HepG2 (cell line): ENCODE measurements around the gene FLAD1. TPM values are rescaled to one million over a fixed set of nuclear protein-coding genes. Genes with fewer than 3 reads are reported as not detected.
A peak's percentile ranks its signal among the peaks of the same experiment; 100 is the strongest.

ENCODE experiments used
- CC2D1A ChIP-seq: sonication (generic); formaldehyde crosslinking; IDR thresholded peaks from 2 replicates; pipeline ENCODE4 v1.8.1; 2023; ENCODE audit warnings: mild to moderate bottlenecking, missing genetic modification reagents
- CHD2 ChIP-seq: IDR thresholded peaks from 2 replicates; pipeline ENCODE4 v1.6.1; 2011; ENCODE audit warnings: low read depth, low read length, improper control_type of control experiment
- ESRRA ChIP-seq: sonication (generic); formaldehyde crosslinking; IDR thresholded peaks from 2 replicates; pipeline ENCODE4 v1.5.1; 2020; ENCODE audit warnings: mild to moderate bottlenecking, low read depth, missing genetic modification reagents
- FOSL1 ChIP-seq: sonication (generic); formaldehyde crosslinking; IDR thresholded peaks from 2 replicates; pipeline ENCODE4 v1.9.0; 2021; ENCODE audit warnings: missing genetic modification reagents, borderline replicate concordance
- KLF11 ChIP-seq: IDR thresholded peaks from 2 replicates; pipeline ENCODE4 v1.6.1; 2016; ENCODE audit warnings: missing compliant biosample characterization
- NCOA1 ChIP-seq: sonication (generic); formaldehyde crosslinking; IDR thresholded peaks from 2 replicates; pipeline ENCODE4 v1.9.0; 2021; ENCODE audit warnings: missing genetic modification reagents
- POLR2AphosphoS2 ChIP-seq: IDR thresholded peaks from 2 replicates; pipeline ENCODE4 v1.6.1; 2011; ENCODE audit warnings: low read depth, low read length, improper control_type of control experiment
- POLR2AphosphoS5 ChIP-seq: IDR thresholded peaks from 2 replicates; pipeline ENCODE4 v1.6.1; 2012; ENCODE audit warnings: low read depth, low read length
- RFX5 ChIP-seq: IDR thresholded peaks from 2 replicates; pipeline ENCODE4 v1.6.1; 2011; ENCODE audit warnings: low read depth, low read length, improper control_type of control experiment
- SMARCC2 ChIP-seq: fragments of 450-650 bp; IDR thresholded peaks from 2 replicates; pipeline ENCODE4 v1.6.1; 2017; ENCODE audit warnings: antibody characterized with exemption, mild to moderate bottlenecking
- SP5 ChIP-seq: IDR thresholded peaks from 2 replicates; pipeline ENCODE4 v1.6.1; 2016; ENCODE audit warnings: low read depth, borderline replicate concordance
- ZNF138 ChIP-seq: sonication (generic); formaldehyde crosslinking; IDR thresholded peaks from 2 replicates; pipeline ENCODE4 v1.5.0; 2020; ENCODE audit warnings: mild to moderate bottlenecking, low read depth, missing genetic modification reagents
- ZNF3 ChIP-seq: IDR thresholded peaks from 2 replicates; pipeline ENCODE4 v1.7.0; 2017; ENCODE audit warnings: inconsistent platforms
- ZNF382 ChIP-seq: sonication (generic); formaldehyde crosslinking; IDR thresholded peaks from 2 replicates; pipeline ENCODE4 v1.5.0; 2020; ENCODE audit warnings: missing genetic modification reagents, mild to moderate bottlenecking, borderline replicate concordance
- ZNF607 ChIP-seq: sonication (generic); formaldehyde crosslinking; IDR thresholded peaks from 2 replicates; pipeline ENCODE4 v1.5.1; 2020; ENCODE audit warnings: missing genetic modification reagents, mild to moderate bottlenecking, borderline replicate concordance
- ZNF674 ChIP-seq: sonication (generic); formaldehyde crosslinking; IDR thresholded peaks from 2 replicates; pipeline ENCODE4 v1.5.0; 2020; ENCODE audit warnings: low read depth, mild to moderate bottlenecking, missing genetic modification reagents
- ZNF747 ChIP-seq: sonication (generic); formaldehyde crosslinking; IDR thresholded peaks from 2 replicates; pipeline ENCODE4 v1.8.1; 2023; ENCODE audit warnings: missing genetic modification reagents, mild to moderate bottlenecking, borderline replicate concordance
- polyA plus RNA-seq, 8 experiments: library from polyadenylated mRNA; depleted of rRNA in 3 of 8; stranded (reverse) in 7 of 8; unstranded in 1 of 8; fragments of >200 nt; fragmentation: Illumina TruSeq in 4 of 8; extraction: Trizol in 4 of 8; gene quantifications; 2 replicates each; pipeline versions ENCODE4 v1.2.1 to v1.2.3, GENCODE V29; 2011 to 2016; ENCODE audit warnings: low read depth in 4 of 8, missing spikeins in 1 of 8, mixed read lengths in 1 of 8; ENCODE audit not compliant: insufficient read depth in 1 of 8
- total RNA-seq, 5 experiments: library from RNA; depleted of rRNA; stranded (reverse); fragments of >200 nt; fragmentation: Illumina TruSeq; extraction: Trizol; gene quantifications; 2 replicates each; pipeline ENCODE4 v1.2.3, GENCODE V29; 2016; ENCODE audit warnings: low read depth in 1 of 5
- TF ChIP-seq, protein P1 (sequence below): sonication (generic); formaldehyde crosslinking; IDR thresholded peaks from 2 replicates; pipeline ENCODE4 v1.8.0; 2023; ENCODE audit warnings: mild to moderate bottlenecking, missing genetic modification reagents
- TF ChIP-seq, protein P2 (sequence below): sonication (generic); formaldehyde crosslinking; IDR thresholded peaks from 2 replicates; pipeline ENCODE4 v1.5.1; 2020; ENCODE audit warnings: missing genetic modification reagents, mild to moderate bottlenecking, borderline replicate concordance
- TF ChIP-seq, protein P3 (sequence below): IDR thresholded peaks from 2 replicates; pipeline ENCODE4 v1.6.1; 2016; ENCODE audit warnings: mild to moderate bottlenecking
- TF ChIP-seq, protein P4 (sequence below): sonication (generic); formaldehyde crosslinking; IDR thresholded peaks from 2 replicates; pipeline ENCODE4 v1.4.0; 2020; ENCODE audit warnings: mild to moderate bottlenecking, missing genetic modification reagents
- TF ChIP-seq, protein P5 (sequence below): sonication (generic); formaldehyde crosslinking; IDR thresholded peaks from 2 replicates; pipeline ENCODE4 v1.4.0; 2020; ENCODE audit warnings: missing genetic modification reagents
- TF ChIP-seq, protein P6 (sequence below): sonication (generic); formaldehyde crosslinking; IDR thresholded peaks from 2 replicates; pipeline ENCODE4 v1.5.0; 2020; ENCODE audit warnings: missing genetic modification reagents

The FLAD1 gene
- total and polyA plus RNA-seq, 2 of the 13 experiments (the other 11 are each of a cell fraction or from before 2014, with no cell fraction given): 25.9 to 32.8 TPM

DNA sequence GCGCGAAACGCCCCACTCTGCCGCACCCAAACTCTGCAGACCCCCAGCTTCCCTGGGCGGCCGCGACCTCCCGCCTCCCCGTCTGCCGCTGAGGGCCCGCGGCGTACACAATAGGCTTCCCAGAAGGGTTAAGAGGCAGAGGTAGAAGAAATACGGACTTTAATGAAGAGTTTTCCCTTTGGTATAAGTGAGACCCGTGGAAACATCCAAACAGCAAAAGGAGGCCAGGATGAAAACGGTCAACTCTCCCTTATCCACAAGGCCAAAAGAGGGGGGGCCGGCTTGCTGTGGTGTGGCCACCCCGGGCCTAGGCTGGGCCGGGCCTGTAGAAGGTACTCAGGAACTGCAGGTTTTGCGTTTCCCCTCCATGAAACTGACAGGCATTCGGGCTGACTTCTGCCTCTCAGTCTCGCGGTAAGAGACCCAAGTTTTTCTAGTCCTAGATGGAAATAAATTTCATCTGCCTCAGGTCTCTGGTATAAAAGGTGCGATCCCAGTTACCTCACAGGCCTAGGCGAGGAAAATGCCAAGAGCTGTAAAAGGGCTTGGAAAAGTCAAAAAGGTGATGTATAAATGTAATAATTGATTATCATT, 20.9 kb upstream of the FLAD1 start (continued):
- TF ChIP-seq, protein P1, sequence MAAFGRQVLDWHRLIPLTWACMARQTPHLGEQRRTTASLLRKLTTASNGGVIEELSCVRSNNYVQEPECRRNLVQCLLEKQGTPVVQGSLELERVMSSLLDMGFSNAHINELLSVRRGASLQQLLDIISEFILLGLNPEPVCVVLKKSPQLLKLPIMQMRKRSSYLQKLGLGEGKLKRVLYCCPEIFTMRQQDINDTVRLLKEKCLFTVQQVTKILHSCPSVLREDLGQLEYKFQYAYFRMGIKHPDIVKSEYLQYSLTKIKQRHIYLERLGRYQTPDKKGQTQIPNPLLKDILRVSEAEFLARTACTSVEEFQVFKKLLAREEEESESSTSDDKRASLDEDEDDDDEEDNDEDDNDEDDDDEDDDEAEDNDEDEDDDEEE (CRISPR knock-in tag): 0 out of 2 replicates have a peak, but pooled peaks have one; percentile 2
- TF ChIP-seq SMARCC2 (no peak), POLR2AphosphoS5 (no peak; the same call in 1 of the 2 replicates), CC2D1A (CRISPR knock-in tag) (no peak), CHD2 (peak; percentile 64; the same call in 1 of the 2 replicates), ZNF138 (CRISPR knock-in tag) (no peak), KLF11 (no peak), RFX5 (no peak), ESRRA (CRISPR knock-in tag) (no peak), SP5 (CRISPR knock-in tag) (no peak), ZNF382 (CRISPR knock-in tag) (no peak), POLR2AphosphoS2 (no peak), NCOA1 (CRISPR knock-in tag) (no peak), ZNF3 (CRISPR knock-in tag) (no peak), ZNF674 (CRISPR knock-in tag) (no peak), FOSL1 (no peak), ZNF607 (CRISPR knock-in tag) (no peak), ZNF747 (CRISPR knock-in tag) (no peak)
- TF ChIP-seq, protein P2, sequence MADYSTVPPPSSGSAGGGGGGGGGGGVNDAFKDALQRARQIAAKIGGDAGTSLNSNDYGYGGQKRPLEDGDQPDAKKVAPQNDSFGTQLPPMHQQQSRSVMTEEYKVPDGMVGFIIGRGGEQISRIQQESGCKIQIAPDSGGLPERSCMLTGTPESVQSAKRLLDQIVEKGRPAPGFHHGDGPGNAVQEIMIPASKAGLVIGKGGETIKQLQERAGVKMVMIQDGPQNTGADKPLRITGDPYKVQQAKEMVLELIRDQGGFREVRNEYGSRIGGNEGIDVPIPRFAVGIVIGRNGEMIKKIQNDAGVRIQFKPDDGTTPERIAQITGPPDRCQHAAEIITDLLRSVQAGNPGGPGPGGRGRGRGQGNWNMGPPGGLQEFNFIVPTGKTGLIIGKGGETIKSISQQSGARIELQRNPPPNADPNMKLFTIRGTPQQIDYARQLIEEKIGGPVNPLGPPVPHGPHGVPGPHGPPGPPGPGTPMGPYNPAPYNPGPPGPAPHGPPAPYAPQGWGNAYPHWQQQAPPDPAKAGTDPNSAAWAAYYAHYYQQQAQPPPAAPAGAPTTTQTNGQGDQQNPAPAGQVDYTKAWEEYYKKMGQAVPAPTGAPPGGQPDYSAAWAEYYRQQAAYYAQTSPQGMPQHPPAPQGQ (CRISPR knock-in tag): no peak
- TF ChIP-seq, protein P3, sequence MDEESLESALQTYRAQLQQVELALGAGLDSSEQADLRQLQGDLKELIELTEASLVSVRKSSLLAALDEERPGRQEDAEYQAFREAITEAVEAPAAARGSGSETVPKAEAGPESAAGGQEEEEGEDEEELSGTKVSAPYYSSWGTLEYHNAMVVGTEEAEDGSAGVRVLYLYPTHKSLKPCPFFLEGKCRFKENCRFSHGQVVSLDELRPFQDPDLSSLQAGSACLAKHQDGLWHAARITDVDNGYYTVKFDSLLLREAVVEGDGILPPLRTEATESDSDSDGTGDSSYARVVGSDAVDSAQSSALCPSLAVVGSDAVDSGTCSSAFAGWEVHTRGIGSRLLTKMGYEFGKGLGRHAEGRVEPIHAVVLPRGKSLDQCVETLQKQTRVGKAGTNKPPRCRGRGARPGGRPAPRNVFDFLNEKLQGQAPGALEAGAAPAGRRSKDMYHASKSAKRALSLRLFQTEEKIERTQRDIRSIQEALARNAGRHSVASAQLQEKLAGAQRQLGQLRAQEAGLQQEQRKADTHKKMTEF (CRISPR knock-in tag): no peak
- TF ChIP-seq, protein P4, sequence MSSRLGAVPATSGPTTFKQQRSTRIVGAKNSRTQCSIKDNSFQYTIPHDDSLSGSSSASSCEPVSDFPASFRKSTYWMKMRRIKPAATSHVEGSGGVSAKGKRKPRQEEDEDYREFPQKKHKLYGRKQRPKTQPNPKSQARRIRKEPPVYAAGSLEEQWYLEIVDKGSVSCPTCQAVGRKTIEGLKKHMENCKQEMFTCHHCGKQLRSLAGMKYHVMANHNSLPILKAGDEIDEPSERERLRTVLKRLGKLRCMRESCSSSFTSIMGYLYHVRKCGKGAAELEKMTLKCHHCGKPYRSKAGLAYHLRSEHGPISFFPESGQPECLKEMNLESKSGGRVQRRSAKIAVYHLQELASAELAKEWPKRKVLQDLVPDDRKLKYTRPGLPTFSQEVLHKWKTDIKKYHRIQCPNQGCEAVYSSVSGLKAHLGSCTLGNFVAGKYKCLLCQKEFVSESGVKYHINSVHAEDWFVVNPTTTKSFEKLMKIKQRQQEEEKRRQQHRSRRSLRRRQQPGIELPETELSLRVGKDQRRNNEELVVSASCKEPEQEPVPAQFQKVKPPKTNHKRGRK (CRISPR knock-in tag): no peak
- TF ChIP-seq, protein P5, sequence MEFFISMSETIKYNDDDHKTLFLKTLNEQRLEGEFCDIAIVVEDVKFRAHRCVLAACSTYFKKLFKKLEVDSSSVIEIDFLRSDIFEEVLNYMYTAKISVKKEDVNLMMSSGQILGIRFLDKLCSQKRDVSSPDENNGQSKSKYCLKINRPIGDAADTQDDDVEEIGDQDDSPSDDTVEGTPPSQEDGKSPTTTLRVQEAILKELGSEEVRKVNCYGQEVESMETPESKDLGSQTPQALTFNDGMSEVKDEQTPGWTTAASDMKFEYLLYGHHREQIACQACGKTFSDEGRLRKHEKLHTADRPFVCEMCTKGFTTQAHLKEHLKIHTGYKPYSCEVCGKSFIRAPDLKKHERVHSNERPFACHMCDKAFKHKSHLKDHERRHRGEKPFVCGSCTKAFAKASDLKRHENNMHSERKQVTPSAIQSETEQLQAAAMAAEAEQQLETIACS (CRISPR knock-in tag): no peak
- TF ChIP-seq, protein P6, sequence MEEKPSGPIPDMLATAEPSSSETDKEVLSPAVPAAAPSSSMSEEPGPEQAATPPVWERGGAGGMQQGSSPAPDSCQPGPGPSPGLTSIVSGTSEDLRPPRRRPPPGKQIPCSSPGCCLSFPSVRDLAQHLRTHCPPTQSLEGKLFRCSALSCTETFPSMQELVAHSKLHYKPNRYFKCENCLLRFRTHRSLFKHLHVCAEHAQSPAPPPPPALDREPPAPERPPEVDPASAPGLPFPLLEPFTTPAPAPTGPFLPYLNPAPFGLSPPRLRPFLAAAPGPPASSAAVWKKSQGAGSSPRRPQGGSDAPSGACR (CRISPR knock-in tag): no peak
